ENCODE data around the gene GPX7. TPM values are rescaled to one million over a fixed set of nuclear protein-coding genes. Genes with fewer than 3 reads are reported as not detected.
A peak's percentile ranks its signal among the peaks of the same experiment; 100 is the strongest.

Gene GPX7
- polyA plus RNA-seq, 10 donors = 129 to 150 (median 139) TPM

GRCh38 chr1:52580283-52580682 is 21.9 kb upstream of the GPX7 start:
- DNase-seq = no peak

- DNase-seq = no peak
Measured at GRCh38 chr1:52582116-52582696, 20.0 kb upstream of the GPX7 start.

GRCh38 chr1:52585474-52585873 is 16.7 kb upstream of the GPX7 start:
- no peak for DNase-seq

GRCh38 chr1:52588027-52588426 is 14.1 kb upstream of the GPX7 start:
- DNase-seq = no peak

GRCh38 chr1:52588535-52588934 is 13.6 kb upstream of the GPX7 start:
- DNase-seq = no peak

GRCh38 chr1:52590266-52590665 is 11.9 kb upstream of the GPX7 start:
- DNase-seq = peak in 1 of 3 donors; percentile 33

GRCh38 chr1:52592637-52593323 is 9.4 kb upstream of the GPX7 start:
- peak in 1 of 3 donors; percentile 36 for DNase-seq

- no peak for DNase-seq
Measured at GRCh38 chr1:52593495-52593894, 8.7 kb upstream of the GPX7 start.

GRCh38 chr1:52595061-52595460 is 7.1 kb upstream of the GPX7 start:
- no peak for DNase-seq

GRCh38 chr1:52597912-52598311 is 4.3 kb upstream of the GPX7 start:
- no peak for DNase-seq

GRCh38 chr1:52598729-52599128 is 3.4 kb upstream of the GPX7 start:
- no peak for DNase-seq

- peak in 2 of 3 donors; percentile 29 to 43 for DNase-seq
Measured at GRCh38 chr1:52599236-52599635, 2.9 kb upstream of the GPX7 start.

GRCh38 chr1:52600533-52601179 is 1.5 kb upstream of the GPX7 start:
- DNase-seq = no peak

- no peak for DNase-seq
Measured at GRCh38 chr1:52601519-52601918, 652 bp upstream of the GPX7 start.

- peak; percentile 31 to 87 (median 48) for DNase-seq
Measured at GRCh38 chr1:52602856-52603600, 857 bp downstream of the GPX7 start.

GRCh38 chr1:52603630-52604029 is 1.5 kb downstream of the GPX7 start:
- peak in 2 of 3 donors; percentile 24 to 34 for DNase-seq

- peak in 1 of 3 donors; percentile 34 for DNase-seq
Measured at GRCh38 chr1:52604063-52604770, 2.0 kb downstream of the GPX7 start.

GRCh38 chr1:52613636-52614373 is 11.6 kb downstream of the GPX7 start:
- DNase-seq = no peak

GRCh38 chr1:52614671-52615070 is 12.5 kb downstream of the GPX7 start:
- DNase-seq = no peak

GRCh38 chr1:52615489-52616042 is 13.4 kb downstream of the GPX7 start:
- DNase-seq = no peak

- DNase-seq = no peak
Measured at GRCh38 chr1:52621950-52622349, 19.8 kb downstream of the GPX7 start.

All from muscle of back (tissue), 11 donors.